ENCODE measurements around the gene DNAH14. TPM values are rescaled to one million over a fixed set of nuclear protein-coding genes. Genes with fewer than 3 reads are reported as not detected.
"Not testable (repeated sequence)": the region's sequence is repeated elsewhere in the genome, so short reads cannot be mapped to it uniquely, and the experiment has no call there.

DNAH14 gene
- total and polyA plus RNA-seq, 2 of the 8 experiments (the other 6 are each of a cell fraction or from before 2014, with no cell fraction given), result 8.4 to 40.7 TPM

DNA sequence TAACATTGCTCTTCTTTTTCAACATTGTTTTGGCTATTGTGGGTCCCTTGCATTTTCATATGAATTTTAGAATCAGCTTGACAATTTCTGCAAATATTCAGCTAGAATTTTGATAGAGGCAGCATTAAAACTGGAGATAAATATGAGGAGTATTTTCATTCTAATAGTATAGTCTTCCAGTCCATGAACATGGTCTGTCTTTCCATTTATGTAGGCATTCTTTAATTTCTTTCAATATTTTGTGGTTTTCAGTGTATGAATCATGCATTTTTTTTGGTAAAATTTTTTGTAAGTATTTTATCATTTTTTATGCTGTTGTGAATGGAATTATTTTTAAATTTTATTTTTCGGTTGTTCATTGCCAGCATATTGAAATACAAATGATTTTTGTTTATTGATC lies 97.2 kb downstream of the DNAH14 start:
- no peak overlapping the region for H3K4ac ChIP-seq (replicated peaks; ENCODE audit: insufficient read length, low read depth, low read length)
- FAIRE-seq (no peak), DNase-seq (ENCODE audit: low read depth in 1 of 2, low spot score in 2 of 2) (no peak)
- no peak overlapping the region for H2BK20ac ChIP-seq (ENCODE audit: low read length)
- no peaks in the 10 kb centered on the region; a peak in 1 of 4 replicates for H3K9me3 ChIP-seq (ENCODE audit: insufficient read depth in 2 of 2, low read depth in 1 of 2, low read length in 1 of 2)
- POLR2A ChIA-PET (ENCODE audit: partially characterized antibody), result no interaction called here
- no peak overlapping the region for H4K5ac ChIP-seq (ENCODE audit: insufficient read length, low read depth, low read length)
- H3K36me3 ChIP-seq (ENCODE audit: control insufficient read depth in 2 of 4, insufficient read depth in 4 of 4, low read length in 3 of 4), result peaks cover 0 to 3% (median 0%) of the 10 kb centered on the region in 4 experiments; a peak in 1 of 8 replicates
- no peak overlapping the region for H4K91ac ChIP-seq (replicated peaks; ENCODE audit: insufficient read length, low read length)
- H3K4me2 ChIP-seq (ENCODE audit: insufficient read depth in 1 of 2, low read depth in 2 of 2, low read length in 2 of 2), result no peak overlapping the region
- H2AFZ ChIP-seq (ENCODE audit: low read length), result no peak overlapping the region
- H2AK5ac ChIP-seq (ENCODE audit: low read depth, low read length), result no peak overlapping the region
- H2BK15ac ChIP-seq (ENCODE audit: low read length), result no peak overlapping the region
- no peaks in the 10 kb centered on the region for H3K27me3 ChIP-seq (replicated peaks in 1 of 4; ENCODE audit: control insufficient read depth in 3 of 4, extremely low read depth in 1 of 4, insufficient read depth in 3 of 4, low read length in 3 of 4)
- H4K20me1 ChIP-seq (replicated peaks in 1 of 2; ENCODE audit: control insufficient read depth in 1 of 2, insufficient read depth in 2 of 2, low read length in 2 of 2), result no peaks in the 10 kb centered on the region
- no peak overlapping the region for H2BK120ac ChIP-seq (replicated peaks; ENCODE audit: low read depth, low read length)
- H2BK12ac ChIP-seq (ENCODE audit: low read depth, low read length), result no peak overlapping the region
- no peaks in the 10 kb centered on the region for H3K79me1 ChIP-seq (ENCODE audit: low read depth, low read length)
- TF ChIP-seq HDAC6 (IDR thresholded peaks at IDR 0.05; ENCODE audit: low read depth, low read length) (no peak), JUN (IDR thresholded peaks at IDR 0.05; ENCODE audit: low read depth, low read length) (no peak), CEBPB (IDR thresholded peaks at IDR 0.05; ENCODE audit: low read depth, low read length) (no peak)
- H3K79me2 ChIP-seq (ENCODE audit: control insufficient read depth in 1 of 2, insufficient read depth in 2 of 2, low read length in 2 of 2), result no peaks in the 10 kb centered on the region
- H3K14ac ChIP-seq (ENCODE audit: insufficient read length), result no peak overlapping the region
- 96% methylated on average over 1 of the region's 1 CpG; no CpG with 5 or more reads in 1 of the 2 experiments for WGBS, 2 experiments (ENCODE audit: extremely low coverage in 1 of 2, insufficient coverage in 1 of 2, insufficient read length in 1 of 2, insufficient replicate concordance in 2 of 2, low coverage in 1 of 2, low lambda C conversion rate in 2 of 2, missing lambda C conversion rate in 1 of 2)
- H3K56ac ChIP-seq (replicated peaks; ENCODE audit: insufficient read length, low read depth, low read length), result no peak overlapping the region
- CTCF ChIA-PET (ENCODE audit: partially characterized antibody), result no interaction called here
- H3K4me3 ChIP-seq (ENCODE audit: extremely low read depth in 1 of 4, insufficient read depth in 2 of 4, low read depth in 3 of 4, low read length in 4 of 4), result no peak overlapping the region
- no peak overlapping the region for H4K8ac ChIP-seq (ENCODE audit: extremely low read depth, insufficient read depth, low read length)
- no peak overlapping the region for H3K23ac ChIP-seq (ENCODE audit: insufficient read length)
- H3K4me1 ChIP-seq (replicated peaks in 1 of 4; ENCODE audit: control insufficient read depth in 3 of 4, insufficient read depth in 4 of 4, low read length in 3 of 4), result no peaks in the 10 kb centered on the region
- no peak overlapping the region for H3K18ac ChIP-seq (ENCODE audit: extremely low read depth, low read length)
- H2BK5ac ChIP-seq (ENCODE audit: low read depth, low read length), result no peak overlapping the region
- H3K27ac ChIP-seq (ENCODE audit: low read depth, low read length), result no peak overlapping the region
- no peak overlapping the region for H3K9ac ChIP-seq (replicated peaks in 1 of 4; ENCODE audit: extremely low read depth in 1 of 4, low read depth in 3 of 4, low read length in 3 of 4)
- no peaks in the 10 kb centered on the region for H3K23me2 ChIP-seq (ENCODE audit: low read depth, low read length)

DNA sequence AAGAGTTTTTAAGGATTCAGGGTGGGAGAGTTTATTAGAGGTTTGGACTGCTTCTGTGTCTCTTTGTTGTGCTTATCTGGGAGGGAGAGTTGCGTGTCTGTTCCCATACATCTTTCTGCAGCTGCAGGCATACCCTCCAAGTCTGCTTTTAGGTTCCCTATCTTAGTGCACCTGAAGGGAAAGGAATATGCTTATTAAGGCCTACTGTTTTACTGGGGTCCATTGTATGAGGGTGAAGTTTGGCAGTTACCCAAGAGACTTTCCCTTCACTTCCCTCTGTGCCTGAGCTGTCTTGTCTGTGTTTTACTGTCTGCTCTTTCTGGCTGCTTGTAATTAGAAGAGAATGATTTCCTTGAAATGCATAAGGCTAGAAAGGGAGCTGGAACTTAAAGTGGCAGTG lies 107.0 kb downstream of the DNAH14 start:
- H4K20me1 ChIP-seq (replicated peaks in 1 of 2; ENCODE audit: control insufficient read depth in 1 of 2, insufficient read depth in 2 of 2, low read length in 2 of 2); DNase-seq (ENCODE audit: low read depth in 1 of 2, low spot score in 2 of 2); H2AFZ ChIP-seq (ENCODE audit: low read length); POLR2A ChIA-PET (ENCODE audit: partially characterized antibody); H3K9ac ChIP-seq (replicated peaks in 1 of 4; ENCODE audit: extremely low read depth in 1 of 4, low read depth in 3 of 4, low read length in 3 of 4); H3K56ac ChIP-seq (replicated peaks; ENCODE audit: insufficient read length, low read depth, low read length); H3K79me1 ChIP-seq (ENCODE audit: low read depth, low read length); H3K14ac ChIP-seq (ENCODE audit: insufficient read length); H2BK15ac ChIP-seq (ENCODE audit: low read length); H3K9me3 ChIP-seq (ENCODE audit: insufficient read depth in 2 of 2, low read depth in 1 of 2, low read length in 1 of 2); H3K18ac ChIP-seq (ENCODE audit: extremely low read depth, low read length); CTCF ChIA-PET (ENCODE audit: partially characterized antibody); H2BK20ac ChIP-seq (ENCODE audit: low read length); H3K27me3 ChIP-seq (replicated peaks in 1 of 4; ENCODE audit: control insufficient read depth in 3 of 4, extremely low read depth in 1 of 4, insufficient read depth in 3 of 4, low read length in 3 of 4); H3K23ac ChIP-seq (ENCODE audit: insufficient read length); H3K23me2 ChIP-seq (ENCODE audit: low read depth, low read length); H2BK5ac ChIP-seq (ENCODE audit: low read depth, low read length); H3K4me1 ChIP-seq (replicated peaks in 1 of 4; ENCODE audit: control insufficient read depth in 3 of 4, insufficient read depth in 4 of 4, low read length in 3 of 4); H2BK12ac ChIP-seq (ENCODE audit: low read depth, low read length); H3K4me3 ChIP-seq (ENCODE audit: extremely low read depth in 1 of 4, insufficient read depth in 2 of 4, low read depth in 3 of 4, low read length in 4 of 4); H3K4me2 ChIP-seq (ENCODE audit: insufficient read depth in 1 of 2, low read depth in 2 of 2, low read length in 2 of 2); H2AK5ac ChIP-seq (ENCODE audit: low read depth, low read length); H3K27ac ChIP-seq (ENCODE audit: low read depth, low read length); H3K79me2 ChIP-seq (ENCODE audit: control insufficient read depth in 1 of 2, insufficient read depth in 2 of 2, low read length in 2 of 2); H4K5ac ChIP-seq (ENCODE audit: insufficient read length, low read depth, low read length); H3K36me3 ChIP-seq (ENCODE audit: control insufficient read depth in 2 of 4, insufficient read depth in 4 of 4, low read length in 3 of 4); H4K8ac ChIP-seq (ENCODE audit: extremely low read depth, insufficient read depth, low read length); H3K4ac ChIP-seq (replicated peaks; ENCODE audit: insufficient read length, low read depth, low read length); H2BK120ac ChIP-seq (replicated peaks; ENCODE audit: low read depth, low read length); FAIRE-seq; H4K91ac ChIP-seq (replicated peaks; ENCODE audit: insufficient read length, low read length): not testable (repeated sequence)
- WGBS, 2 experiments (ENCODE audit: extremely low coverage in 1 of 2, insufficient coverage in 1 of 2, insufficient read length in 1 of 2, insufficient replicate concordance in 2 of 2, low coverage in 1 of 2, low lambda C conversion rate in 2 of 2, missing lambda C conversion rate in 1 of 2), result 92% methylated on average over 1 of the region's 1 CpG; no CpG with 5 or more reads in 1 of the 2 experiments

All from H1 (cell line).